OCI-LY1 (cell line): ENCODE results near the gene EVI5L.

Source experiments
- H2AFZ ChIP-seq: fragments of 200-600 bp; sonication (generic), shearing (Covaris generic); 2 replicates; pipeline ENCODE4 v1.6.0; 2014; ENCODE audit warnings: antibody characterized with exemption, mild to moderate bottlenecking, low read length
- H3F3A ChIP-seq: fragments of 200-600 bp; sonication (generic), shearing (Covaris generic); 2 replicates; pipeline ENCODE4 v1.6.0; 2014; ENCODE audit warnings: mild to moderate bottlenecking, antibody characterized with exemption, low read length, moderate library complexity; ENCODE audit not compliant: insufficient read depth
- H3K27ac ChIP-seq: fragments of 200-600 bp; sonication (generic); 2 replicates; pipeline ENCODE4 v1.5.1; 2014; ENCODE audit warnings: low read length, mixed run types, mild to moderate bottlenecking, low read depth; ENCODE audit not compliant: poor library complexity, severe bottlenecking
- H3K27me3 ChIP-seq: fragments of 200-600 bp; sonication (generic); 2 replicates; pipeline ENCODE4 v1.6.0; 2014; ENCODE audit warnings: antibody characterized with exemption, mild to moderate bottlenecking, low read length, moderate library complexity; ENCODE audit not compliant: insufficient read depth
- H3K36me3 ChIP-seq: fragments of 200-600 bp; sonication (generic); 2 replicates; pipeline ENCODE4 v1.6.1; 2014; ENCODE audit warnings: mild to moderate bottlenecking, antibody characterized with exemption, low read length, moderate library complexity, mixed read lengths; ENCODE audit not compliant: insufficient read depth
- H3K4me1 ChIP-seq: fragments of 200-600 bp; sonication (generic); 2 replicates; pipeline ENCODE4 v1.5.1; 2014; ENCODE audit warnings: mild to moderate bottlenecking, low read length, moderate library complexity; ENCODE audit not compliant: insufficient read depth, severe bottlenecking
- H3K4me2 ChIP-seq: fragments of 200-600 bp; sonication (generic), shearing (Covaris generic); 2 replicates; pipeline ENCODE4 v1.6.1; 2014; ENCODE audit warnings: low read length
- H3K4me3 ChIP-seq: fragments of 200-600 bp; sonication (generic); 2 replicates; pipeline ENCODE4 v1.5.1; 2014; ENCODE audit warnings: low read length, low read depth, mild to moderate bottlenecking, mixed read lengths; ENCODE audit not compliant: poor library complexity, severe bottlenecking
- H3K79me2 ChIP-seq: fragments of 200-600 bp; shearing (Covaris generic); 2 replicates; pipeline ENCODE4 v1.6.1; 2016; ENCODE audit warnings: mixed run types, low read length, mixed read lengths; ENCODE audit not compliant: insufficient read depth
- H3K9ac ChIP-seq: fragments of 200-600 bp; sonication (generic), shearing (Covaris generic); 2 replicates; pipeline ENCODE4 v1.6.1; 2014; ENCODE audit warnings: mild to moderate bottlenecking, low read length, mixed read lengths
- H3K9me2 ChIP-seq: fragments of 200-600 bp; sonication (generic), shearing (Covaris generic); 2 replicates; pipeline ENCODE4 v1.6.1; 2014; ENCODE audit warnings: low read depth, mild to moderate bottlenecking, low read length, mixed read lengths
- H3K9me3 ChIP-seq: fragments of 200-600 bp; shearing (Covaris generic); 2 replicates; pipeline ENCODE4 v1.6.1; 2014; ENCODE audit warnings: low read length, mixed read lengths
- H4K20me1 ChIP-seq: fragments of 200-600 bp; sonication (generic), shearing (Covaris generic); 2 replicates; pipeline ENCODE4 v1.6.0; 2016; ENCODE audit warnings: mild to moderate bottlenecking, low read length; ENCODE audit not compliant: insufficient read depth
- CTCF ChIP-seq: fragments of 200-600 bp; sonication (generic), shearing (Covaris generic); IDR thresholded peaks from 2 replicates; pipeline ENCODE4 v1.5.1; 2017; ENCODE audit warnings: mild to moderate bottlenecking, antibody characterized with exemption, low read length, moderate library complexity, mixed read lengths
- EZH2 ChIP-seq: fragments of 200-600 bp; sonication (generic), shearing (Covaris generic); IDR thresholded peaks from 2 replicates; pipeline ENCODE4 v1.8.0; 2017; ENCODE audit warnings: borderline replicate concordance, mixed run types, mild to moderate bottlenecking, antibody characterized with exemption, low read length, moderate library complexity, mixed read lengths

Gene EVI5L

GRCh38 chr19:7862413-7862951 is 32.5 kb downstream of the EVI5L start:
- Histone ChIP-seq H3K4me2 (no peak overlapping the region), H3K4me1 (peaks cover 12% of the 10 kb centered on the region), H3K4me3 (no peak overlapping the region)

GRCh38 chr19:7863157-7863970 is 33.3 kb downstream of the EVI5L start:
- H3K36me3 ChIP-seq: no peaks in the 10 kb centered on the region
- no peak overlapping the region for H3K9ac ChIP-seq
- H3K9me3 ChIP-seq: no peaks in the 10 kb centered on the region
- no peaks in the 10 kb centered on the region for H3K9me2 ChIP-seq
- no peak overlapping the region for H3K27ac ChIP-seq
- H3K4me3 ChIP-seq: no peak overlapping the region
- no peaks in the 10 kb centered on the region for H4K20me1 ChIP-seq
- no peak overlapping the region for H2AFZ ChIP-seq
- TF ChIP-seq EZH2 (no peak), CTCF (no peak)
- H3K27me3 ChIP-seq: no peaks in the 10 kb centered on the region; the same call in 1 of the 2 replicates
- no peaks in the 10 kb centered on the region for H3K79me2 ChIP-seq
- H3K4me1 ChIP-seq: peaks cover 9% of the 10 kb centered on the region
- no peak overlapping the region for H3K4me2 ChIP-seq
- no peaks in the 10 kb centered on the region for H3F3A ChIP-seq

More at GRCh38 chr19:7862413-7862951, 32.5 kb downstream of the EVI5L start:
- Histone ChIP-seq H3K9me2 (no peaks in the 10 kb centered on the region), H3K9ac (no peak overlapping the region), H3K36me3 (no peaks in the 10 kb centered on the region), H4K20me1 (no peaks in the 10 kb centered on the region), H2AFZ (no peak overlapping the region), H3K79me2 (no peaks in the 10 kb centered on the region), H3K27me3 (no peaks in the 10 kb centered on the region; the same call in 1 of the 2 replicates), H3F3A (no peaks in the 10 kb centered on the region), H3K27ac (no peak overlapping the region), H3K9me3 (no peaks in the 10 kb centered on the region)
- no peak for TF ChIP-seq CTCF
- no peak for TF ChIP-seq EZH2

- H3K4me1 ChIP-seq: peaks cover 12% of the 10 kb centered on the region
- no peak overlapping the region for H2AFZ ChIP-seq
- H3K27me3 ChIP-seq: no peaks in the 10 kb centered on the region; the same call in 1 of the 2 replicates
- H3K79me2 ChIP-seq: no peaks in the 10 kb centered on the region
- no peaks in the 10 kb centered on the region for H3K9me3 ChIP-seq
- H4K20me1 ChIP-seq: no peaks in the 10 kb centered on the region
- no peaks in the 10 kb centered on the region for H3K36me3 ChIP-seq
- H3K9me2 ChIP-seq: no peaks in the 10 kb centered on the region
- no peak overlapping the region for H3K9ac ChIP-seq
- no peak for TF ChIP-seq EZH2
- TF ChIP-seq CTCF: no peak
- H3F3A ChIP-seq: no peaks in the 10 kb centered on the region
- no peak overlapping the region for H3K27ac ChIP-seq
- no peak overlapping the region for H3K4me3 ChIP-seq
- no peak overlapping the region for H3K4me2 ChIP-seq
These were observed 34.1 kb downstream of the EVI5L start for GRCh38 chr19:7863971-7864689.
